Measurements from ENCODE around the gene TTPAL.

TTPAL gene

GRCh38 chr20:44542890-44543289 lies 67.2 kb downstream of the TTPAL start:
- DNase-seq = no peak

- no peak for DNase-seq
These were observed 67.7 kb downstream of the TTPAL start for GRCh38 chr20:44543358-44543757.

Data from stimulated activated CD4-positive, alpha-beta T cell treated with anti-CD3 and anti-CD28 coated beads, Interleukin-4, amount 100 ng/mL, for 24 hours (primary cell).